H9 (cell line): ENCODE data around the gene ADH1B. TPM values are rescaled to one million over a fixed set of nuclear protein-coding genes. Genes with fewer than 3 reads are reported as not detected.

ENCODE experiments used
- DNase-seq: peaks from one replicate; pipeline ENCODE4 v3.0.0-alpha.2; 2017
- H2AFZ ChIP-seq: one replicate; pipeline ENCODE4 v1.6.1; 2013; ENCODE audit warnings: mild to moderate bottlenecking, low read length, control low read depth, moderate library complexity
- H2AK5ac ChIP-seq: 2 replicates; pipeline ENCODE4 v1.6.1; 2013; ENCODE audit warnings: low read length, control low read depth, mixed read lengths; ENCODE audit not compliant: insufficient read length
- H2BK120ac ChIP-seq: one replicate; pipeline ENCODE4 v1.6.1; 2013; ENCODE audit warnings: low read depth, mild to moderate bottlenecking, low read length, control low read depth, inconsistent platforms; ENCODE audit not compliant: poor library complexity, severe bottlenecking
- H2BK12ac ChIP-seq: 2 replicates; pipeline ENCODE4 v1.6.1; 2013; ENCODE audit warnings: low read length, control low read depth, mixed read lengths, low read depth; ENCODE audit not compliant: insufficient read length
- H2BK15ac ChIP-seq: 2 replicates; pipeline ENCODE4 v1.6.1; 2013; ENCODE audit warnings: low read depth, low read length, control low read depth
- H2BK20ac ChIP-seq: one replicate; pipeline ENCODE4 v1.6.1; 2013; ENCODE audit warnings: low read depth, mild to moderate bottlenecking, low read length, control low read depth, inconsistent platforms; ENCODE audit not compliant: poor library complexity, severe bottlenecking
- H2BK5ac ChIP-seq: 2 replicates; pipeline ENCODE4 v1.6.1; 2013; ENCODE audit warnings: low read length, control low read depth, mixed read lengths; ENCODE audit not compliant: insufficient read length
- H3K14ac ChIP-seq: 2 replicates; pipeline ENCODE4 v1.6.1; 2013; ENCODE audit warnings: low read length, control low read depth; ENCODE audit not compliant: insufficient read depth
- H3K18ac ChIP-seq: 2 replicates; pipeline ENCODE4 v1.6.1; 2013; ENCODE audit warnings: low read depth, mild to moderate bottlenecking, mixed read lengths, low read length, control low read depth; ENCODE audit not compliant: insufficient read length
- H3K23ac ChIP-seq: 2 replicates; pipeline ENCODE4 v1.6.1; 2013; ENCODE audit warnings: low read length, control low read depth, mixed read lengths, low read depth; ENCODE audit not compliant: insufficient read length
- H3K23me2 ChIP-seq: 2 replicates; pipeline ENCODE4 v1.6.1; 2013; ENCODE audit warnings: low read depth, mild to moderate bottlenecking, mixed read lengths, low read length, control low read depth; ENCODE audit not compliant: insufficient read length, poor library complexity, severe bottlenecking
- H3K27ac ChIP-seq: 2 replicates; pipeline ENCODE4 v1.5.1; 2013; ENCODE audit warnings: low read length, control low read depth, mixed read lengths, low read depth; ENCODE audit not compliant: insufficient read length
- H3K27me3 ChIP-seq: 2 replicates; pipeline ENCODE4 v1.6.1; 2013; ENCODE audit warnings: low read length, control low read depth, inconsistent platforms; ENCODE audit not compliant: insufficient read depth
- H3K4ac ChIP-seq: 2 replicates; pipeline ENCODE4 v1.6.1; 2013; ENCODE audit warnings: low read depth, mild to moderate bottlenecking, control low read depth, inconsistent platforms, low read length, moderate library complexity
- H3K4me1 ChIP-seq: 2 replicates; pipeline ENCODE4 v1.6.1; 2013; ENCODE audit warnings: low read length, control low read depth, inconsistent platforms; ENCODE audit not compliant: insufficient read depth
- H3K4me2 ChIP-seq: 2 replicates; pipeline ENCODE4 v1.6.1; 2013; ENCODE audit warnings: low read length, control low read depth, mixed read lengths; ENCODE audit not compliant: insufficient read length, insufficient read depth
- H3K56ac ChIP-seq: 2 replicates; pipeline ENCODE4 v1.6.1; 2013; ENCODE audit warnings: low read depth, mild to moderate bottlenecking, mixed read lengths, low read length, control low read depth; ENCODE audit not compliant: insufficient read length
- H3K79me1 ChIP-seq: 2 replicates; pipeline ENCODE4 v1.6.1; 2013; ENCODE audit warnings: low read depth, mild to moderate bottlenecking, moderate library complexity, low read length, control low read depth, inconsistent platforms; ENCODE audit not compliant: insufficient read depth, poor library complexity, severe bottlenecking
- H3K79me2 ChIP-seq: 2 replicates; pipeline ENCODE4 v1.6.1; 2013; ENCODE audit warnings: low read length, control low read depth, inconsistent platforms; ENCODE audit not compliant: insufficient read depth
- H3K9ac ChIP-seq: 2 replicates; pipeline ENCODE4 v1.6.1; 2013; ENCODE audit warnings: low read length, control low read depth, mixed read lengths; ENCODE audit not compliant: insufficient read length; ENCODE audit errors: extremely low read depth
- H3K9me3 ChIP-seq: one replicate; pipeline ENCODE4 v1.6.1; 2013; ENCODE audit warnings: low read depth, low read length, inconsistent platforms; ENCODE audit not compliant: control insufficient read depth
- H3T11ph ChIP-seq: one replicate; pipeline ENCODE4 v1.6.1; 2013; ENCODE audit warnings: mild to moderate bottlenecking, low read length, control low read depth, inconsistent platforms
- H4K20me1 ChIP-seq: one replicate; pipeline ENCODE4 v1.6.1; 2013; ENCODE audit not compliant: control insufficient read depth, insufficient read length, insufficient read depth
- H4K5ac ChIP-seq: 2 replicates; pipeline ENCODE4 v1.6.1; 2013; ENCODE audit warnings: low read depth, mild to moderate bottlenecking, mixed read lengths, low read length, control low read depth; ENCODE audit not compliant: insufficient read length
- H4K8ac ChIP-seq: replicated peaks from 2 replicates; pipeline ENCODE4 v1.6.1; 2013; ENCODE audit warnings: low read length, control low read depth, mixed read lengths, low read depth; ENCODE audit not compliant: insufficient read length
- H4K91ac ChIP-seq: 2 replicates; pipeline ENCODE4 v1.6.1; 2013; ENCODE audit warnings: low read depth, mild to moderate bottlenecking, moderate library complexity, mixed read lengths, low read length, control low read depth; ENCODE audit not compliant: insufficient read length
- H3K27ac Mint-ChIP-seq, 3 experiments: 2 replicates in 2 of 3; 3 replicates in 1 of 3; pipeline ENCODE4 v1.8.0; 2020 to 2021; ENCODE audit warnings: mixed read lengths in 3 of 3, mild to moderate bottlenecking in 1 of 3, moderate library complexity in 1 of 3
- H3K27me3 Mint-ChIP-seq: 2 replicates; pipeline ENCODE4 v1.8.0; 2021; ENCODE audit warnings: low read depth, mild to moderate bottlenecking, moderate library complexity, mixed read lengths
- H3K36me3 Mint-ChIP-seq, 3 experiments: 2 replicates in 2 of 3; 3 replicates in 1 of 3; pipeline ENCODE4 v1.8.0; 2020 to 2021; ENCODE audit warnings: low read depth in 3 of 3, mixed read lengths in 3 of 3; ENCODE audit not compliant: insufficient read depth in 1 of 3
- H3K4me1 Mint-ChIP-seq, 2 experiments: 2 replicates each; pipeline ENCODE4 v1.8.0; 2020; ENCODE audit warnings: mixed read lengths in 2 of 2
- H3K4me3 Mint-ChIP-seq, 2 experiments: 2 replicates in 1 of 2; 3 replicates in 1 of 2; pipeline ENCODE4 v1.8.0; 2020 to 2021; ENCODE audit warnings: mild to moderate bottlenecking in 2 of 2, mixed read lengths in 2 of 2, moderate library complexity in 1 of 2
- H3K9me3 Mint-ChIP-seq, 2 experiments: 2 replicates in 1 of 2; 3 replicates in 1 of 2; pipeline ENCODE4 v1.8.0; 2020; ENCODE audit warnings: mild to moderate bottlenecking in 2 of 2, mixed read lengths in 2 of 2, moderate library complexity in 1 of 2
- total RNA-seq: library from RNA; stranded (reverse); gene quantifications from 2 replicates; pipeline ENCODE4 v1.2.1, GENCODE V29; 2021
- TF ChIP-seq, protein P1 (sequence below): fragments of 200-600 bp; sonication (generic); conservative IDR thresholded peaks from 3 replicates; pipeline ENCODE4 v1.8.0; 2021; ENCODE audit warnings: antibody characterized with exemption, mild to moderate bottlenecking

The ADH1B gene
- total RNA-seq, 1 experiment from 2014 or later = not detected

DNA sequence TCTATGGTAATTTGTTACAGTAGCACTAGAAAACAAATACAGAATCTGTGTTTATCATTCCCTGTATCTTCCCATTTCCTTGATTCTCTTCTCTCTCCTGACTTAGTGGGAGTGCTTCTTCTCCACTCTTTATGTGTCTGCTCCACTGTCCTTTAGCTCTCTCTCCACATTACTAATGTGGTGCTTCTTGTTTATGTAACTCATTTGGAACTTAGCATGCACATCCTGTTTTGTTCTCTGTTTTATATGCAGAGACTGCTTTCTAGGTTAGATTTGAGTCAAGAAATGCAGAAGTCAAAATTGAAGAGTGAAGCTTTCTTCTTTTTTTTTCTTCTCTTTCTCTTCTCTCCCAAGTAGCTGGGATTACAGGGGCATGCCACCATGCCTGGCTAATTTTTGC lies 56.3 kb downstream of the ADH1B start:
- Histone ChIP-seq H3K23ac (no peak overlapping the region), H2BK5ac (no peak overlapping the region), H3K56ac (no peak overlapping the region), H4K8ac (no peak overlapping the region), H3K14ac (no peak overlapping the region), H3K9ac (no peak overlapping the region), H3K27me3 (no peaks in the 10 kb centered on the region), H3K4me2 (no peak overlapping the region), H2BK20ac (no peak overlapping the region), H3T11ph (no peak overlapping the region), H2AK5ac (no peak overlapping the region), H2BK12ac (no peak overlapping the region), H2BK15ac (no peak overlapping the region), H4K20me1 (no peaks in the 10 kb centered on the region), H3K4me1 (no peaks in the 10 kb centered on the region), H3K27ac (no peak overlapping the region), H3K4ac (no peak overlapping the region), H2BK120ac (no peak overlapping the region), H3K9me3 (no peaks in the 10 kb centered on the region), H2AFZ (no peak overlapping the region), H4K91ac (no peak overlapping the region), H3K79me1 (no peaks in the 10 kb centered on the region), H3K18ac (no peak overlapping the region), H4K5ac (no peak overlapping the region), H3K23me2 (no peaks in the 10 kb centered on the region), H3K79me2 (no peaks in the 10 kb centered on the region)
- TF ChIP-seq, protein P1, sequence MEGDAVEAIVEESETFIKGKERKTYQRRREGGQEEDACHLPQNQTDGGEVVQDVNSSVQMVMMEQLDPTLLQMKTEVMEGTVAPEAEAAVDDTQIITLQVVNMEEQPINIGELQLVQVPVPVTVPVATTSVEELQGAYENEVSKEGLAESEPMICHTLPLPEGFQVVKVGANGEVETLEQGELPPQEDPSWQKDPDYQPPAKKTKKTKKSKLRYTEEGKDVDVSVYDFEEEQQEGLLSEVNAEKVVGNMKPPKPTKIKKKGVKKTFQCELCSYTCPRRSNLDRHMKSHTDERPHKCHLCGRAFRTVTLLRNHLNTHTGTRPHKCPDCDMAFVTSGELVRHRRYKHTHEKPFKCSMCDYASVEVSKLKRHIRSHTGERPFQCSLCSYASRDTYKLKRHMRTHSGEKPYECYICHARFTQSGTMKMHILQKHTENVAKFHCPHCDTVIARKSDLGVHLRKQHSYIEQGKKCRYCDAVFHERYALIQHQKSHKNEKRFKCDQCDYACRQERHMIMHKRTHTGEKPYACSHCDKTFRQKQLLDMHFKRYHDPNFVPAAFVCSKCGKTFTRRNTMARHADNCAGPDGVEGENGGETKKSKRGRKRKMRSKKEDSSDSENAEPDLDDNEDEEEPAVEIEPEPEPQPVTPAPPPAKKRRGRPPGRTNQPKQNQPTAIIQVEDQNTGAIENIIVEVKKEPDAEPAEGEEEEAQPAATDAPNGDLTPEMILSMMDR = no peak
- Mint-ChIP-seq H3K27me3 (no peaks in the 10 kb centered on the region), H3K9me3 (peaks cover 10 to 12% of the 10 kb centered on the region in 2 experiments), H3K36me3 (peaks cover 0 to 2% (median 0%) of the 10 kb centered on the region in 3 experiments; a peak in 2 of 7 replicates), H3K4me3 (no peak overlapping the region), H3K4me1 (no peaks in the 10 kb centered on the region), H3K27ac (no peak overlapping the region)
- no peak for DNase-seq

Other genes starting within 250 kb of the ADH1B start
- gene ADH5, start 232.6 kb downstream of the ADH1B start, total RNA-seq = 284 and 285 TPM in 2 replicates
- gene ADH4, start 177.1 kb downstream of the ADH1B start, total RNA-seq = not detected in 2 replicates
- gene ADH6, start 102.2 kb downstream of the ADH1B start, total RNA-seq = not detected in 2 replicates
- not detected in 2 replicates for gene ADH1A, start 30.4 kb downstream of the ADH1B start, total RNA-seq
- not detected in 2 replicates for gene ADH1C, start 31.3 kb upstream of the ADH1B start, total RNA-seq
- gene ADH7, start 113.9 kb upstream of the ADH1B start, total RNA-seq = not detected in 2 replicates
- gene C4orf17, start 189.6 kb upstream of the ADH1B start, total RNA-seq = not detected in 2 replicates
- 4.6 and 5.9 TPM in 2 replicates for gene TRMT10A, start 242.6 kb upstream of the ADH1B start, total RNA-seq